ENCODE measurements around the gene SALL4.

- TF ChIP-seq EZH2 (IDR thresholded peaks at IDR 0.05; ENCODE audit: low read depth, unreplicated experiment) (no peak), CTCF (conservative IDR thresholded peaks at IDR 0.05; ENCODE audit: low read depth in 2 of 2) (no peak), REST (IDR thresholded peaks at IDR 0.05; ENCODE audit: unreplicated experiment) (no peak), EZH2phosphoT487 (IDR thresholded peaks at IDR 0.05; ENCODE audit: unreplicated experiment) (no peak), POLR2AphosphoS5 (IDR thresholded peaks at IDR 0.05; ENCODE audit: low read depth) (no peak), JUNB (IDR thresholded peaks at IDR 0.05; ENCODE audit: unreplicated experiment) (no peak), CREB1 (CRISPR knock-in tag; IDR thresholded peaks at IDR 0.05; ENCODE audit: low read depth) (no peak)
Observed at GRCh38 chr20:51763965-51764602, 38.2 kb downstream of the SALL4 start.

Measured in GM23338 (cell line).